Choroid plexus epithelial cell (primary cell): Measurements from ENCODE around the gene PRG3.

Experiments used
- DNase-seq: peaks from one replicate; pipeline ENCODE4 v3.0.0-alpha.2; 2010; ENCODE audit warnings: low read depth
- H3K4me3 ChIP-seq: 2 replicates; pipeline ENCODE4 v1.5.1; 2011; ENCODE audit warnings: low read depth, mild to moderate bottlenecking, control low read depth, low read length, moderate library complexity
- TF ChIP-seq, protein P1 (sequence below): conservative IDR thresholded peaks from 2 replicates; pipeline ENCODE4 v1.5.1; 2011; ENCODE audit warnings: low read depth, mild to moderate bottlenecking, control low read depth, inconsistent platforms, low read length, moderate library complexity

PRG3 gene

DNA sequence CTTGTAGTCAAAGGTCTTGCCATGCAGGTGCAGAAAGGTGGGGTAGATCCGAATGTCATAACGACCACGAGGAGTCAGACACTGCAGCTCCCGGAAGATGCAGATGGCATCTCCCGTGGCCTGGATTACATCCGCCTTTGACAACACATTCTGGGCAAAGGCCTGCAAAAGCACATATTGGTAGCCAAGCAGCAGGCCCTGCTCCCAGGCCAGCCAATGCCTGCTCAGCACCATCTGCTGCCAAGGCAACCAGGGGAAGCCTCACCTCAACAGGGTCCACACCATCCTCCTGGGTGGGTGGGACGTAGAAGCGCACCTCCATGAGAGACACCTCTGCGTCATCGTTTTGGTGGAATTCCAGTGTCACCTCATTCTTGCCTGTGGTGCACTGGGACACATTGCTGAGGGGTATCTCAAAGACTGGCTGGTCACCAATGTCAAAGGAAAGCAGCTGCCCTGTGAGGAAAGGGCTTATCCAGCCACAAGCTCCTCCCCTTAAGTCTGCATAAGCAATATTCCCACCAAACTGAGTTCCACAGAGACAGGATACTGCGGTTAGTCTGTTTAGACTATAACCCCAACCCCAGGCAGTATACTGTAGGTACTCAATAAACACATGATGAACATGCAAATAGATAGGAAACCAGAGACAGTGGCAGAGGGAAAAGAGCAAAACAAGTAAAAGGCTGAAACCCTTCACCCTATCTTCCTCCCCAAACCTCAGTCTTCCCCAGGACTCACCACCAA lies 48.1 kb downstream of the PRG3 start:
- no peak for DNase-seq
- TF ChIP-seq, protein P1, sequence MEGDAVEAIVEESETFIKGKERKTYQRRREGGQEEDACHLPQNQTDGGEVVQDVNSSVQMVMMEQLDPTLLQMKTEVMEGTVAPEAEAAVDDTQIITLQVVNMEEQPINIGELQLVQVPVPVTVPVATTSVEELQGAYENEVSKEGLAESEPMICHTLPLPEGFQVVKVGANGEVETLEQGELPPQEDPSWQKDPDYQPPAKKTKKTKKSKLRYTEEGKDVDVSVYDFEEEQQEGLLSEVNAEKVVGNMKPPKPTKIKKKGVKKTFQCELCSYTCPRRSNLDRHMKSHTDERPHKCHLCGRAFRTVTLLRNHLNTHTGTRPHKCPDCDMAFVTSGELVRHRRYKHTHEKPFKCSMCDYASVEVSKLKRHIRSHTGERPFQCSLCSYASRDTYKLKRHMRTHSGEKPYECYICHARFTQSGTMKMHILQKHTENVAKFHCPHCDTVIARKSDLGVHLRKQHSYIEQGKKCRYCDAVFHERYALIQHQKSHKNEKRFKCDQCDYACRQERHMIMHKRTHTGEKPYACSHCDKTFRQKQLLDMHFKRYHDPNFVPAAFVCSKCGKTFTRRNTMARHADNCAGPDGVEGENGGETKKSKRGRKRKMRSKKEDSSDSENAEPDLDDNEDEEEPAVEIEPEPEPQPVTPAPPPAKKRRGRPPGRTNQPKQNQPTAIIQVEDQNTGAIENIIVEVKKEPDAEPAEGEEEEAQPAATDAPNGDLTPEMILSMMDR = no peak
- no peak overlapping the region for H3K4me3 ChIP-seq

DNA sequence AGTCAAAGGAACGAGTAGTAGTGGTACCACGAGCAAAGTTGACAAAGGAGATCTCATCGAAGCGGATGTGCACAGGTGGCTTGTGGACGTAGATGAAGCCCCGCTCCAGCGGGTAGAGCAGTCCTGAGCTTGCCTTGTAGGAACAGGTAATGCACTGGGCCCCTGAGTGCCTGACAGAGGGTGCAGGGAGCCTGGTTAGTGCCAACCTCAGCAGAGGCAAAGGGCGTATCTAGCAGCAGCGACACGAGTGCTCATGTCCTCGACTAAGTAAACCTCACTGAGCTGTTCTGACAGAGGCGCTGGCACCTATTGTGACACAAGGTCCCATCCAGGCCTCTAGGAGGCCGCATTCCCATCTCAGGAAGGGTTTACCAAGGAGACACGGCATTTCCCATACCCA lies 49.2 kb downstream of the PRG3 start:
- H3K4me3 ChIP-seq = no peak overlapping the region
- no peak for DNase-seq
- TF ChIP-seq, protein P1 = no peak

DNA sequence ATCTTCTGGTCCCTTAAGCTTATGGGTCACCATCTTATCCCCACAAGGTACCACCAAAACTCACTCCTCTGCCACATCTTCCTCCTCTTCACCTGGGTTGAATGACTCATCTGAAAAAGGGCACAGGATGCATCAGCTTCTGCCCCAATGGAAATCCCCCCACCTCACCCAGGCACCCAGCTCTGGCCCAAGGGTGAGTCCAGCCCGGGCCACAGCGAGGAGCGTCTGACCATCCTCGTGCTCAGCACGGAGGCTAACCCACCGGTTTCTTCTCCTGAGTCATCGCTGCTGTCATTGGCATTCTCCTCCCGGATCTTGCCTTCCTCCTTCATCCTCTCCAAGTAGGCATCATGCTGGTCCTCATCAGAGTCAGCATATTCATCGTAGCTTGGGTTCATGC lies 50.9 kb downstream of the PRG3 start:
- DNase-seq = no peak
- no peak overlapping the region for H3K4me3 ChIP-seq
- TF ChIP-seq, protein P1 = no peak

DNA sequence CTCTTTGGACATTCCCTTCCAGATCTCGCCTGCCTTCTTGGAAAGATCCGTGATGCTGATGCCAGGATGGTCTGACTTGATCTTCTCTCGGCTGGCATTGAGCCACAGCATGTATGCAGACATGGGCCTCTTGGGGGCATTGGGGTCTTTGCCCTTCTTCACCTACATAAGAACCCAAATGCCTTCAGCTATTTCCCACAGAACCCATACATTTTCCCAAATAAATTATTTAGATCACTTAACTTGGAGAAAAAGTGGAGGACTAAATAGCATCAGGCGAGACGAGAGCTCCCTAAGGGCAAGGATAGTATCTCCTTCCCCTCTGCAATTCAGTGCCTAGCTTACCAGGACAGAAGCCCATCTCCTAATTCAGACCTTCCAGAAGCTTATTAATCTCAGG lies 53.2 kb downstream of the PRG3 start:
- DNase-seq = no peak
- TF ChIP-seq, protein P1 = no peak
- no peak overlapping the region for H3K4me3 ChIP-seq
